Posterior cingulate gyrus (tissue), 11 donors: Measurements from ENCODE around the gene OR8D2.

Experiments used
- DNase-seq, 10 donors: peaks; one replicate each; pipeline versions ENCODE4 v3.0.0 to v3.0.0-alpha.2; 2020 to 2021; ENCODE audit warnings: mixed read lengths in 3 of 10
- intact Hi-C: fragments of 100-400 bp; cut with DNase I; formaldehyde crosslinking; loops from one replicate; pipeline ENCODE4 v1.15.1; 2023

The OR8D2 gene

GRCh38 chr11:124320097-124320496, at the start of gene OR8D2:
TSS of gene OR8D2 (minus strand) at chr11:124320197. CDS start at chr11:124320197, 0 bp downstream.
- intact Hi-C loops = no loop called here
- no peak for DNase-seq

- DNase-seq = no peak
- intact Hi-C loops = no loop called here
Measured at GRCh38 chr11:124359566-124359965, 39.6 kb upstream of the OR8D2 start.

- intact Hi-C loops = no loop called here
- no peak for DNase-seq
Measured at GRCh38 chr11:124346311-124346955, 26.4 kb upstream of the OR8D2 start.

GRCh38 chr11:124344346-124344745, 24.3 kb upstream of the OR8D2 start:
- DNase-seq = no peak

GRCh38 chr11:124340142-124340447, 20.1 kb upstream of the OR8D2 start:
- intact Hi-C loops = no loop called here
- DNase-seq = no peak

More at GRCh38 chr11:124344346-124344745, 24.3 kb upstream of the OR8D2 start:
- intact Hi-C loops = no loop called here

GRCh38 chr11:124339396-124340141, 19.6 kb upstream of the OR8D2 start:
- intact Hi-C loops = no loop called here
- no peak for DNase-seq

- no peak for DNase-seq
- intact Hi-C loops = loop anchor here (5.0 kb wide), 1 partner anchor 260 kb away; no protein-coding TSS in a partner anchor
Measured at GRCh38 chr11:124331873-124332272, 11.9 kb upstream of the OR8D2 start.

GRCh38 chr11:124329787-124330478, 9.9 kb upstream of the OR8D2 start:
- intact Hi-C loops = loop anchor here (5.0 kb wide), 1 partner anchor 258 kb away; no protein-coding TSS in a partner anchor

GRCh38 chr11:124327775-124328174, 7.8 kb upstream of the OR8D2 start:
- intact Hi-C loops = no loop called here
- no peak for DNase-seq

More at GRCh38 chr11:124329787-124330478, 9.9 kb upstream of the OR8D2 start:
- DNase-seq = no peak

- DNase-seq = no peak
Measured at GRCh38 chr11:124322356-124322755, 2.4 kb upstream of the OR8D2 start.

GRCh38 chr11:124315052-124315451, 4.9 kb downstream of the OR8D2 start:
- no peak for DNase-seq
- intact Hi-C loops = no loop called here

More at GRCh38 chr11:124322356-124322755, 2.4 kb upstream of the OR8D2 start:
- intact Hi-C loops = no loop called here

- intact Hi-C loops = no loop called here
- no peak for DNase-seq
Measured at GRCh38 chr11:124313849-124314248, 6.1 kb downstream of the OR8D2 start, which contains the start of gene OR8D1. TSS of gene OR8D1 (minus strand) at chr11:124313949. CDS start at chr11:124310766, 3,183 bp downstream.

- intact Hi-C loops = no loop called here
- no peak for DNase-seq
Measured at GRCh38 chr11:124313131-124313530, 6.9 kb downstream of the OR8D2 start.

GRCh38 chr11:124311670-124312069, 8.3 kb downstream of the OR8D2 start:
- intact Hi-C loops = no loop called here
- no peak for DNase-seq

- DNase-seq = no peak
- intact Hi-C loops = no loop called here
Measured at GRCh38 chr11:124311269-124311668, 8.7 kb downstream of the OR8D2 start.

- intact Hi-C loops = no loop called here
- DNase-seq = no peak
Measured at GRCh38 chr11:124310721-124311120, 9.3 kb downstream of the OR8D2 start.

GRCh38 chr11:124307093-124307492, 12.9 kb downstream of the OR8D2 start:
- DNase-seq = no peak
- intact Hi-C loops = no loop called here

- no peak for DNase-seq
- intact Hi-C loops = no loop called here
Measured at GRCh38 chr11:124302347-124303125, 17.5 kb downstream of the OR8D2 start.

- intact Hi-C loops = no loop called here
- no peak for DNase-seq
Measured at GRCh38 chr11:124301548-124301947, 18.4 kb downstream of the OR8D2 start.

- no peak for DNase-seq
- intact Hi-C loops = no loop called here
Measured at GRCh38 chr11:124297921-124298320, 22.1 kb downstream of the OR8D2 start.

GRCh38 chr11:124296016-124296415, 24.0 kb downstream of the OR8D2 start:
- intact Hi-C loops = no loop called here
- no peak for DNase-seq
